Ascending aorta (tissue), 2 donors: ENCODE results near the gene PBX3. TPM values are rescaled to one million over a fixed set of nuclear protein-coding genes. Genes with fewer than 3 reads are reported as not detected.

Experiments
- DNase-seq, 2 donors: peaks; one replicate each; pipeline ENCODE4 v3.0.0-alpha.2; 2019; ENCODE audit warnings: low spot score in 2 of 2
- H3K27ac ChIP-seq, 2 donors: fragments of 200-600 bp; sonication (generic); one replicate each; pipeline ENCODE4 v1.5.1; 2016 to 2017; ENCODE audit warnings: mild to moderate bottlenecking in 1 of 2
- H3K27me3 ChIP-seq: fragments of 200-600 bp; sonication (generic); one replicate; pipeline ENCODE4 v1.5.1; 2017
- H3K36me3 ChIP-seq, 2 donors: fragments of 200-600 bp; sonication (generic); one replicate each; pipeline ENCODE4 v1.5.1; 2016
- H3K4me1 ChIP-seq, 2 donors: fragments of 200-600 bp; sonication (generic); one replicate each; pipeline ENCODE4 v1.5.1; 2016 to 2017; ENCODE audit warnings: mild to moderate bottlenecking in 1 of 2
- H3K4me3 ChIP-seq, 2 donors: fragments of 200-600 bp; sonication (generic); one replicate each; pipeline ENCODE4 v1.5.1; 2016 to 2017; ENCODE audit warnings: mild to moderate bottlenecking in 1 of 2
- H3K9me3 ChIP-seq, 2 donors: fragments of 200-600 bp; sonication (generic); one replicate each; pipeline ENCODE4 v1.5.1; 2016
- intact Hi-C: fragments of 100-400 bp; cut with DNase I; formaldehyde crosslinking; loops from one replicate; pipeline ENCODE4 v1.15.1; 2023
- total RNA-seq: library from RNA; depleted of rRNA; stranded (reverse); fragments of >200 nt; gene quantifications from one replicate; pipeline ENCODE4 v1.1.0, GENCODE V29; 2016
- TF ChIP-seq, protein P1 (sequence below), 3 experiments: fragments of 200-600 bp in 2 of 3; fragments of 450-650 bp in 1 of 3; sonication (generic) in 2 of 3; IDR thresholded peaks; one replicate each; pipeline ENCODE4 v1.5.1; 2016 to 2019; ENCODE audit warnings: antibody characterized with exemption in 3 of 3, mild to moderate bottlenecking in 1 of 3, moderate library complexity in 1 of 3

PBX3 gene
- total RNA-seq, 1 donor from 2014 or later, result 24.3 TPM

DNA sequence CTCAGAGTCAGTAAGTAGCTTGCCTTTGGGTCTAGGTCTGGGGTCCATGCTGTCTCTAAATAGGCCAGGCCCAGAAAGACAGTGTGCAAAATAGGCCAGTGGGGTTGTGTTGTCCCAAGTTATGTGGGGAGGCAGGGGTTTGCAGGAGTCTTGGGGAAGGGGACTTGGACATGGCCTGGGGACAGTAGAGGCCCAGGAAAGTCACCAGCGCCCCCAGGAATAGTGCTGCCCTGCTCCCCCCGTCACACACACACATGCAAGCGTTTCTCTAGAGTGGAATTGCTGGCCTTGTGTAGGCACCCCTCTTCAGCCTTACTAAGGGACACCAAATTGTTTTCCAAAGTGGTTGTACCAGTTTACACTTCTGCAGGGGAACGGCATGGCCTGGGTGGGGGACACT, 227.5 kb downstream of the PBX3 start:
- no peaks in the 10 kb centered on the region for H3K36me3 ChIP-seq
- no peaks in the 10 kb centered on the region for H3K4me1 ChIP-seq
- DNase-seq, result no peak
- H3K27me3 ChIP-seq, result no peaks in the 10 kb centered on the region
- no peak overlapping the region for H3K4me3 ChIP-seq
- TF ChIP-seq, protein P1, sequence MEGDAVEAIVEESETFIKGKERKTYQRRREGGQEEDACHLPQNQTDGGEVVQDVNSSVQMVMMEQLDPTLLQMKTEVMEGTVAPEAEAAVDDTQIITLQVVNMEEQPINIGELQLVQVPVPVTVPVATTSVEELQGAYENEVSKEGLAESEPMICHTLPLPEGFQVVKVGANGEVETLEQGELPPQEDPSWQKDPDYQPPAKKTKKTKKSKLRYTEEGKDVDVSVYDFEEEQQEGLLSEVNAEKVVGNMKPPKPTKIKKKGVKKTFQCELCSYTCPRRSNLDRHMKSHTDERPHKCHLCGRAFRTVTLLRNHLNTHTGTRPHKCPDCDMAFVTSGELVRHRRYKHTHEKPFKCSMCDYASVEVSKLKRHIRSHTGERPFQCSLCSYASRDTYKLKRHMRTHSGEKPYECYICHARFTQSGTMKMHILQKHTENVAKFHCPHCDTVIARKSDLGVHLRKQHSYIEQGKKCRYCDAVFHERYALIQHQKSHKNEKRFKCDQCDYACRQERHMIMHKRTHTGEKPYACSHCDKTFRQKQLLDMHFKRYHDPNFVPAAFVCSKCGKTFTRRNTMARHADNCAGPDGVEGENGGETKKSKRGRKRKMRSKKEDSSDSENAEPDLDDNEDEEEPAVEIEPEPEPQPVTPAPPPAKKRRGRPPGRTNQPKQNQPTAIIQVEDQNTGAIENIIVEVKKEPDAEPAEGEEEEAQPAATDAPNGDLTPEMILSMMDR (IDR thresholded peaks at IDR 0.05), result no peak
- intact Hi-C loops, result no loop called here
- H3K9me3 ChIP-seq, result peaks cover 2 to 5% of the 10 kb centered on the region in 2 donors
- no peak overlapping the region for H3K27ac ChIP-seq

DNA sequence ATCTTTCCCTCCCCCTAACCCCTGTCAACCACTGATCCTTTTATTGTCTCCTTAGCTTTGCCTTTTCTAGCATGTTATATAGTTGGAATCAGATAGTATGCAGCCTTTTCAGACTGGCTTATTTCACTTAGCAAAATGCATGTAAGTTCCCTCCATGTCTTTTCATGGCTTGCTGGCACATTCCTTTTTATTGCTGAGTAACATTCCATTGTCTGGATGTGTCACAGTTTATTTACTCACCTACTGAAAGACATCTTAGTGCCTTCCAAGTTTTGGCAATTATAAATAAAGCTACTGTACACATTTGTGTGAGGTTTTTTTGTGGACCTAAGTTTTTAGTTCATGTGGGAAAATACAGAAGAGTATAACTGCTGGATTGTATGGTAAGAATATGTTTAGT, 230.1 kb downstream of the PBX3 start:
- no peak for DNase-seq
- Histone ChIP-seq H3K4me1 (no peaks in the 10 kb centered on the region), H3K27me3 (no peaks in the 10 kb centered on the region), H3K36me3 (no peaks in the 10 kb centered on the region), H3K27ac (no peak overlapping the region), H3K4me3 (no peak overlapping the region), H3K9me3 (peaks cover 5 to 10% of the 10 kb centered on the region in 2 donors)
- intact Hi-C loops, result no loop called here
- TF ChIP-seq, protein P1 (IDR thresholded peaks at IDR 0.05), result no peak

DNA sequence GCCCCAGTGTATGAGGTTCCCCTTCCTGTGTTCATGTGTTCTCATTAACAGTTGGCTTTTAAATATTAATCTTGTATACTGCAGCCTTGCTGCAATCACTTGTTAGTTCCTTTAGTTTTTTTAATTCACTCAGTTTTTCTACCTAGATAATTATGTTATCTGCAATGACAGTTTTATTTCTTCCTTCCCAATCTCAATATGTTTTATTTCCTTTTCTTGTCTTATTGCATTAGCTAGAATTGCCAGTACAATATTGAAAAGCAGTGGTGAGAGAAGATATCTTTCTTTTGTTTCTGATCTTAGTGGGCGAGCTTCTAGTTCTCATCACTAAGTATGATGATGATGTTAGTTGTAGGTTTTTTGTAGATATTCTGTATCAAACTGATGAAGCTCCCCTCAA, 232.2 kb downstream of the PBX3 start:
- no peak overlapping the region for H3K4me3 ChIP-seq
- H3K4me1 ChIP-seq, result no peaks in the 10 kb centered on the region
- TF ChIP-seq, protein P1 (IDR thresholded peaks at IDR 0.05), result no peak
- no peak overlapping the region for H3K27ac ChIP-seq
- no peaks in the 10 kb centered on the region for H3K36me3 ChIP-seq
- peaks cover 5 to 10% of the 10 kb centered on the region in 2 donors for H3K9me3 ChIP-seq
- intact Hi-C loops, result no loop called here
- no peaks in the 10 kb centered on the region for H3K27me3 ChIP-seq
- no peak for DNase-seq

DNA sequence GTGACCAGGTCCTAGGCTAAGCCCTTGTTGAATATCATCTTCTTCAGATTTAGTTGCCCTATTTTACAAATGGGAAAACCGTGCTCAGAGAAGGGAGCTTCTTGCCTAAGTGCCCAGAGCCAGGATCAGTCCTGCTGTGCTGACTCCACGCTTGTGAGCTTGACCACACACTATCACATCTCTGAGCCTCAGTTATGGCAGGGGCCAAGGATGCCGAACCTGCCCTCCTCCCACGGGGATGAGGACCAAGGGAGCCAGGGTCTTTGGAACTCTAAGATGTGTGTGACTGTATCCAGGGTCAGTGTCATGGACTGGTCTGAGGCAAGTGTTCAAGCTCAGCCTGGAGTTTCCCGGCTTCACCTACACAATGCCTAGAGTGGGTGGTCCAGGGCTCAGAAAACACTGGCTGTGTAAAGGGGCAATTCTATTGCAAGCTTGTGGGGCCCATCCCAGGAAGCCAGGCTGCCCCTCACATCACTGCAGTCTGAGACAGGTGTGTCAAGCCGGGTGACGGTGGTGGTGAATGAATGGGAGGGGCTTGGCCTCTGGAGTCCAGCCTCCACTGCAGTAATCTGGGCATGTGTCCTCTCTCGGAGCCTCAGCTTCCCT, 235.7 kb downstream of the PBX3 start:
- Histone ChIP-seq H3K27ac (no peak overlapping the region), H3K9me3 (peaks cover 5 to 10% of the 10 kb centered on the region in 2 donors), H3K4me3 (no peak overlapping the region), H3K27me3 (no peaks in the 10 kb centered on the region), H3K4me1 (no peaks in the 10 kb centered on the region), H3K36me3 (no peaks in the 10 kb centered on the region)
- DNase-seq, result no peak
- TF ChIP-seq, protein P1 (IDR thresholded peaks at IDR 0.05), result no peak
- intact Hi-C loops, result no loop called here

DNA sequence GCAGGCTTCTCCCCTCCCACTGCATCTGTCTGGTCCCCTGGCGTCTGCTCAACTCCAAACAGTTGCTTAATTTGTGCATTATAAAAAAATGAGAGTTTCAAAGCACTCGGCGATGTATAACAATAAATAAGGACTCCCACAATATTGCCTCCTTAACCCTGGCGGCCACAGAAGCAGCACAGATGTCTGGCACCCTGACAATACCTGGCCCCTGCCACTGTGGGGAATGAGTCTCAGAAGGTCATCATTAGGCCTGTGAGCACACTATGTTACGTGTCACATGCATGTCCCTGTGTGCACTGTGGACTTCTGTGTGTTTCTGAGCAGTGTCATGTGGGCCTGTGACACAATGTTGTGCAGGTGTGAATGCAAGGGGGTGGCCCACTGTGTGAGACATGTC, 236.5 kb downstream of the PBX3 start:
- DNase-seq, result no peak
- TF ChIP-seq, protein P1 (IDR thresholded peaks at IDR 0.05), result no peak
- Histone ChIP-seq H3K9me3 (peaks cover 5 to 10% of the 10 kb centered on the region in 2 donors), H3K36me3 (no peaks in the 10 kb centered on the region), H3K27ac (no peak overlapping the region), H3K27me3 (no peaks in the 10 kb centered on the region), H3K4me1 (no peaks in the 10 kb centered on the region), H3K4me3 (no peak overlapping the region)
- intact Hi-C loops, result no loop called here

DNA sequence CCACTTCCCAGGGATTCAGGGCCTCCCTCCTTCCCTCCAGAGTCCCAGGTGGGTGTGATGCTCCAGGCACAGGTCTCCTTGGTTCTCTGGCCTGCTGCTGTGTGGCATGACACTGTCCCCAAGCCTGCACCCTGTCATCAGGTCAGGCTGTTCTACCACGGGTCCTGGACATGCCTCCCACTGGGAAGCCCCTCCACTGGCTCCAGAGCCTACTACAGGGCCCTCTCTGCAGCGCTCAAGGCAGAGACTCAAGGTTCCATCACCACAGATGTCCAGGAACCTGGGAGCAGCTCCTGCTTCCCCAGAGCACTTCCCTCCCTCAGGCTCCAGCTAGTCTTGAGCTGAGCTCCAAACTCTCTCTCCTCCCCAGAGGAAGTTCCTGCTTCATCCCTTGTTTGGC, 237.3 kb downstream of the PBX3 start:
- Histone ChIP-seq H3K4me1 (no peaks in the 10 kb centered on the region), H3K9me3 (peaks cover 5 to 7% of the 10 kb centered on the region in 2 donors), H3K4me3 (no peak overlapping the region), H3K27ac (no peak overlapping the region), H3K27me3 (no peaks in the 10 kb centered on the region), H3K36me3 (no peaks in the 10 kb centered on the region)
- intact Hi-C loops, result no loop called here
- TF ChIP-seq, protein P1 (IDR thresholded peaks at IDR 0.05), result no peak
- DNase-seq, result peak in 1 of 2 donors; percentile 49
